Endothelial cell of umbilical vein (primary cell): ENCODE measurements around the gene ARHGEF1. TPM values are rescaled to one million over a fixed set of nuclear protein-coding genes. Genes with fewer than 3 reads are reported as not detected.

ENCODE experiments used
- BruUV-seq: library from RNA; stranded (reverse); fragments of 400-500 nt; replicated peaks from 2 replicates; lab custom pipeline; 2021; lab: Mats Ljungman, UMichigan
- CTCF ChIA-PET: fragments of 300-600, 350-600 bp; sonication (Branson Sonifier 250); formaldehyde crosslinking; loops from one replicate; lab custom pipeline; 2021; ENCODE audit warnings: antibody characterized with exemption, inconsistent platforms; lab: Charles Lee
- POLR2A ChIA-PET: fragments of 300-600, 350-600 bp; sonication (Branson Sonifier 250); formaldehyde crosslinking; loops from one replicate; lab custom pipeline; 2021; ENCODE audit warnings: antibody characterized with exemption, inconsistent platforms; lab: Charles Lee
- DNase-seq: peaks from one replicate; pipeline ENCODE4 v3.0.0-alpha.2; 2011; ENCODE audit warnings: low read depth, low spot score
- FAIRE-seq: peaks from 2 replicates; lab custom pipeline; 2011; peaks lifted over from hg19 to GRCh38; lab: Jason Lieb, UNC
- H2AFZ ChIP-seq: 2 replicates; pipeline ENCODE4 v1.6.0; 2012; ENCODE audit warnings: low read depth, low read length, control low read depth, inconsistent platforms
- H3K27ac ChIP-seq: 2 replicates; pipeline ENCODE4 v1.5.1; 2011; ENCODE audit warnings: low read depth, mild to moderate bottlenecking, control low read depth, low read length, moderate library complexity; ENCODE audit not compliant: insufficient read depth
- H3K27me3 ChIP-seq, 2 experiments: 2 replicates each; pipeline versions ENCODE4 v1.6.0 to v1.6.1; 2011; ENCODE audit warnings: low read length in 2 of 2, mixed read lengths in 1 of 2; ENCODE audit not compliant: control insufficient read depth in 2 of 2, insufficient read depth in 2 of 2
- H3K36me3 ChIP-seq, 2 experiments: 2 replicates in 1 of 2; 3 replicates in 1 of 2; pipeline ENCODE4 v1.5.1; 2011; ENCODE audit warnings: low read length in 2 of 2, mild to moderate bottlenecking in 1 of 2, moderate library complexity in 1 of 2; ENCODE audit not compliant: control insufficient read depth in 2 of 2, insufficient read depth in 2 of 2; ENCODE audit errors: extremely low read depth in 1 of 2
- H3K4me1 ChIP-seq: 3 replicates; pipeline ENCODE4 v1.5.1; 2011; ENCODE audit warnings: mild to moderate bottlenecking, low read length; ENCODE audit not compliant: control insufficient read depth, insufficient read depth; ENCODE audit errors: extremely low read depth
- H3K4me2 ChIP-seq: 2 replicates; pipeline ENCODE4 v1.6.1; 2011; ENCODE audit warnings: low read length, control low read depth, mixed read lengths; ENCODE audit not compliant: insufficient read depth
- H3K4me3 ChIP-seq, 3 experiments: fragments of 200-600 bp in 1 of 3; sonication (generic), shearing (Covaris generic) in 1 of 3; replicated peaks in 1 of 3; 2 replicates each; pipeline ENCODE4 v1.5.1; 2011 to 2016; ENCODE audit warnings: control low read depth in 3 of 3, low read length in 3 of 3, mild to moderate bottlenecking in 2 of 3, inconsistent platforms in 1 of 3, low read depth in 1 of 3, moderate library complexity in 1 of 3; ENCODE audit not compliant: insufficient read depth in 1 of 3
- H3K79me2 ChIP-seq: 2 replicates; pipeline ENCODE4 v1.6.0; 2012; ENCODE audit warnings: low read length, inconsistent platforms; ENCODE audit not compliant: control insufficient read depth, insufficient read depth
- H3K9ac ChIP-seq: replicated peaks from 2 replicates; pipeline ENCODE3; 2011; ENCODE audit warnings: low read length, control low read depth; ENCODE audit not compliant: insufficient read depth; ENCODE audit errors: extremely low read depth
- H3K9me1 ChIP-seq: replicated peaks from 3 replicates; pipeline ENCODE4 v1.6.0; 2011; ENCODE audit warnings: mild to moderate bottlenecking, low read length; ENCODE audit not compliant: control insufficient read depth, insufficient read depth; ENCODE audit errors: extremely low read depth
- H3K9me3 ChIP-seq: replicated peaks from 2 replicates; pipeline ENCODE4 v1.5.1; 2012; ENCODE audit warnings: low read length, inconsistent platforms; ENCODE audit not compliant: control insufficient read depth, insufficient read depth
- H4K20me1 ChIP-seq: replicated peaks from 2 replicates; pipeline ENCODE3; 2011; ENCODE audit warnings: mild to moderate bottlenecking, low read length; ENCODE audit not compliant: control insufficient read depth, insufficient read depth; ENCODE audit errors: extremely low read depth
- EZH2 ChIP-seq: IDR thresholded peaks from 2 replicates; pipeline ENCODE4 v1.6.1; 2012; ENCODE audit warnings: borderline replicate concordance, low read depth, mild to moderate bottlenecking, moderate library complexity, low read length, inconsistent platforms; ENCODE audit not compliant: severe bottlenecking
- FOS ChIP-seq: IDR thresholded peaks from 2 replicates; pipeline ENCODE4 v1.6.1; 2011; ENCODE audit warnings: mild to moderate bottlenecking, low read length, moderate library complexity, borderline replicate concordance; ENCODE audit not compliant: insufficient read depth
- GATA2 ChIP-seq: IDR thresholded peaks from 2 replicates; pipeline ENCODE4 v1.7.0; 2011; ENCODE audit warnings: low read depth, mild to moderate bottlenecking, moderate library complexity, mixed read lengths, low read length; ENCODE audit not compliant: insufficient read length, insufficient read depth
- JUN ChIP-seq: IDR thresholded peaks from 2 replicates; pipeline ENCODE4 v1.6.1; 2011; ENCODE audit warnings: borderline replicate concordance, low read depth; ENCODE audit not compliant: insufficient read length, insufficient read depth
- MYC ChIP-seq: IDR thresholded peaks from one replicate; pipeline ENCODE4 v1.6.1; 2011; ENCODE audit warnings: mild to moderate bottlenecking, low read depth, low read length
- POLR2A ChIP-seq: IDR thresholded peaks from 2 replicates; pipeline ENCODE4 v1.6.1; 2012; ENCODE audit warnings: low read depth, mild to moderate bottlenecking, control low read depth, low read length
- POLR2AphosphoS5 ChIP-seq: IDR thresholded peaks from 2 replicates; pipeline ENCODE4 v1.6.1; 2012; ENCODE audit warnings: low read depth, mild to moderate bottlenecking, control low read depth, low read length, moderate library complexity; ENCODE audit not compliant: insufficient read depth
- dilution Hi-C: fragments of 300-500 bp; cut with MboI; formaldehyde crosslinking; loops from one replicate; pipeline ENCODE4 v1.15.0; 2019; ENCODE audit warnings: low sequenced_read_pairs; ENCODE audit not compliant: extremely low pct_ligation_motif_present
- intact Hi-C: fragments of 100-400 bp; cut with micrococcal nuclease; formaldehyde crosslinking; loops from one replicate; pipeline ENCODE4 v1.10.0; 2022
- polyA plus RNA-seq, 4 experiments: library from polyadenylated mRNA; depleted of rRNA in 3 of 4; stranded (reverse) in 3 of 4; unstranded in 1 of 4; fragments of >200 nt; gene quantifications; 2 replicates each; pipeline versions ENCODE4 v1.2.1 to v1.2.3, GENCODE V29; 2011 to 2012; ENCODE audit warnings: missing spikeins in 1 of 4
- total RNA-seq: library from RNA; stranded (reverse); gene quantifications from 2 replicates; pipeline ENCODE4 v1.2.3, GENCODE V29; 2021
- TF ChIP-seq, protein P1 (sequence below), 2 donors: IDR thresholded peaks; 1 replicate in 1 of 2; 2 replicates in 1 of 2; pipeline ENCODE4 v1.5.1; 2011; ENCODE audit warnings: low read length in 2 of 2, mild to moderate bottlenecking in 2 of 2, moderate library complexity in 2 of 2, control low read depth in 1 of 2, inconsistent platforms in 1 of 2, low read depth in 1 of 2; ENCODE audit not compliant: insufficient read depth in 1 of 2; ENCODE audit errors: extremely low read depth in 1 of 2

The ARHGEF1 gene
- total and polyA plus RNA-seq, 2 donors (not counting 3 experiments of a cell fraction or from before 2014, with no cell fraction given), result 65.4 to 123 TPM

DNA sequence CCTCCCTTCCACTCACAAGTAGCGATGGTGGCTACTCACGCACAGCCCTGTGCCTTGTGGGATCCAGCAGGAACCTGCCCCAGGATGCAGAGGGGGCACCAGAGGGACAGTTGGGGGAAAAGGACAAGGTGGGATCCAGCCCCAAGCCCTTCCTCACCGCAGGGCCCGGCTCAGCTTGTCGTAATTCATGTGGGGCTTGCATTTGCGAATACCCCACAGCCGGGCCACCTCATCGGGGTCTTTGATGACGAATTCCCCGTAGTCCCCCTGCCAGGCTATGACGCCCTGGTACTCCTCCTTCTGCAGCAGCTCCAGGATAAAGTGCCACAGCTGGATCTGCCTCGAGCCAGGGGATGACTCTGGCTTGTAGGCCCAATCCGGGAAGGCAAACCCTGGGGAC, 26.7 kb downstream of the ARHGEF1 start:
- no peak overlapping the region for H3K9ac ChIP-seq
- no peaks in the 10 kb centered on the region for H3K4me1 ChIP-seq
- no peaks in the 10 kb centered on the region for H3K79me2 ChIP-seq
- no peak overlapping the region for H2AFZ ChIP-seq
- ChIA-PET CTCF (no interaction called here), POLR2A (no interaction called here)
- intact Hi-C loops, result no loop called here
- H3K27ac ChIP-seq, result no peak overlapping the region
- dilution Hi-C loops, result no loop called here
- H3K27me3 ChIP-seq, result peaks cover 29 to 37% of the 10 kb centered on the region in 2 experiments
- DNase-seq (no peak), FAIRE-seq (no peak)
- no peaks in the 10 kb centered on the region for H3K9me3 ChIP-seq
- H4K20me1 ChIP-seq, result no peaks in the 10 kb centered on the region
- peaks cover 0 to 20% of the 10 kb centered on the region in 2 experiments for H3K36me3 ChIP-seq
- no peak for TF ChIP-seq MYC
- TF ChIP-seq JUN, result no peak
- TF ChIP-seq, protein P1, sequence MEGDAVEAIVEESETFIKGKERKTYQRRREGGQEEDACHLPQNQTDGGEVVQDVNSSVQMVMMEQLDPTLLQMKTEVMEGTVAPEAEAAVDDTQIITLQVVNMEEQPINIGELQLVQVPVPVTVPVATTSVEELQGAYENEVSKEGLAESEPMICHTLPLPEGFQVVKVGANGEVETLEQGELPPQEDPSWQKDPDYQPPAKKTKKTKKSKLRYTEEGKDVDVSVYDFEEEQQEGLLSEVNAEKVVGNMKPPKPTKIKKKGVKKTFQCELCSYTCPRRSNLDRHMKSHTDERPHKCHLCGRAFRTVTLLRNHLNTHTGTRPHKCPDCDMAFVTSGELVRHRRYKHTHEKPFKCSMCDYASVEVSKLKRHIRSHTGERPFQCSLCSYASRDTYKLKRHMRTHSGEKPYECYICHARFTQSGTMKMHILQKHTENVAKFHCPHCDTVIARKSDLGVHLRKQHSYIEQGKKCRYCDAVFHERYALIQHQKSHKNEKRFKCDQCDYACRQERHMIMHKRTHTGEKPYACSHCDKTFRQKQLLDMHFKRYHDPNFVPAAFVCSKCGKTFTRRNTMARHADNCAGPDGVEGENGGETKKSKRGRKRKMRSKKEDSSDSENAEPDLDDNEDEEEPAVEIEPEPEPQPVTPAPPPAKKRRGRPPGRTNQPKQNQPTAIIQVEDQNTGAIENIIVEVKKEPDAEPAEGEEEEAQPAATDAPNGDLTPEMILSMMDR (IDR thresholded peaks at IDR 0.05; ENCODE audit: extremely low read depth in 1 of 2, insufficient read depth in 1 of 2, low read depth in 1 of 2, low read length in 2 of 2), result no peak
- TF ChIP-seq FOS, result no peak
- TF ChIP-seq GATA2, result no peak
- TF ChIP-seq POLR2A, result no peak
- TF ChIP-seq POLR2AphosphoS5, result no peak
- TF ChIP-seq EZH2, result no peak
- H3K4me3 ChIP-seq, result no peak overlapping the region
- no peak overlapping the region for H3K4me2 ChIP-seq
- no TSS peak for BruUV-seq
- no peaks in the 10 kb centered on the region for H3K9me1 ChIP-seq
